Measurements from ENCODE around the gene PANK1.

DNA sequence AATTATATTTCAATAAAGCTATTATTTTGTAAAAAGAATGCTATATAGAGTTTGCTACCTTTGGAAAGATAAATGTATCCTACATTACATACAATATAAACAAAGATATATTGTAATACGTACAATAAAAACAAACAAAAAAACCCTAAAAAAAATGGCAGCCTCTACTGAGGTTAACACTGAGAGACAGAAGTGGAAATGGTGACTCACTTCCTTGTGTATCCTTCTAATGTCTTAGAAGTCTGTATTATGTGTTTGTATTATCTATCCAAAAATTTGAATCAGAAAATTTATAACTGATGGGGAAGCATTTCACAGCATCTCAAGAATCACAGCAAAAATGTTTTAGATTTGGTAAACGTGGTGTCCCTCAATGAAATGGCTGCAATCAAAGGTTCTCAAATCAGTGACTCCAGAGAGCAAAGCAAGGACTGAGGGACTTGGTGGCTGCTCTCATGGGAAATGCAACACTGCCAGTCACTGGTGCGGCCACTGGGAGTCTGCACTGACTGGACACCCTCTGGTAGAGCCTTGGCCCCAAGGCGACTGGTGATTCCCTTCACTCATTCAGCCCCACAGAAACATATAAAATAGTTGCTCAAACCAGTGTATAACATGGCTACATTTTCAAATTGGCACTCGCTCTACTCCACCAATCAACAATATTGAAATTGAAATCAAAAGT is 53.8 kb downstream of the PANK1 start:
- TF ChIP-seq POLR2A (IDR thresholded peaks at IDR 0.05; ENCODE audit: low read depth, low read length) (no peak), SMC3 (IDR thresholded peaks at IDR 0.05; ENCODE audit: low read depth, low read length) (no peak), RFX5 (IDR thresholded peaks at IDR 0.05; ENCODE audit: low read depth, low read length) (no peak), CHD1 (IDR thresholded peaks at IDR 0.05; ENCODE audit: low read depth, low read length) (no peak), CEBPB (IDR thresholded peaks at IDR 0.05; ENCODE audit: low read depth, low read length) (no peak), MXI1 (IDR thresholded peaks at IDR 0.05; ENCODE audit: borderline replicate concordance, low read depth, low read length) (no peak), MAZ (IDR thresholded peaks at IDR 0.05; ENCODE audit: borderline replicate concordance, low read depth, low read length) (no peak), RCOR1 (IDR thresholded peaks at IDR 0.05; ENCODE audit: insufficient replicate concordance, low read length) (no peak), BHLHE40 (IDR thresholded peaks at IDR 0.05; ENCODE audit: low read depth, low read length) (no peak)
- TF ChIP-seq, protein P1, sequence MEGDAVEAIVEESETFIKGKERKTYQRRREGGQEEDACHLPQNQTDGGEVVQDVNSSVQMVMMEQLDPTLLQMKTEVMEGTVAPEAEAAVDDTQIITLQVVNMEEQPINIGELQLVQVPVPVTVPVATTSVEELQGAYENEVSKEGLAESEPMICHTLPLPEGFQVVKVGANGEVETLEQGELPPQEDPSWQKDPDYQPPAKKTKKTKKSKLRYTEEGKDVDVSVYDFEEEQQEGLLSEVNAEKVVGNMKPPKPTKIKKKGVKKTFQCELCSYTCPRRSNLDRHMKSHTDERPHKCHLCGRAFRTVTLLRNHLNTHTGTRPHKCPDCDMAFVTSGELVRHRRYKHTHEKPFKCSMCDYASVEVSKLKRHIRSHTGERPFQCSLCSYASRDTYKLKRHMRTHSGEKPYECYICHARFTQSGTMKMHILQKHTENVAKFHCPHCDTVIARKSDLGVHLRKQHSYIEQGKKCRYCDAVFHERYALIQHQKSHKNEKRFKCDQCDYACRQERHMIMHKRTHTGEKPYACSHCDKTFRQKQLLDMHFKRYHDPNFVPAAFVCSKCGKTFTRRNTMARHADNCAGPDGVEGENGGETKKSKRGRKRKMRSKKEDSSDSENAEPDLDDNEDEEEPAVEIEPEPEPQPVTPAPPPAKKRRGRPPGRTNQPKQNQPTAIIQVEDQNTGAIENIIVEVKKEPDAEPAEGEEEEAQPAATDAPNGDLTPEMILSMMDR (conservative IDR thresholded peaks at IDR 0.05; ENCODE audit: low read depth, low read length): no peak
- TF ChIP-seq, protein P2, sequence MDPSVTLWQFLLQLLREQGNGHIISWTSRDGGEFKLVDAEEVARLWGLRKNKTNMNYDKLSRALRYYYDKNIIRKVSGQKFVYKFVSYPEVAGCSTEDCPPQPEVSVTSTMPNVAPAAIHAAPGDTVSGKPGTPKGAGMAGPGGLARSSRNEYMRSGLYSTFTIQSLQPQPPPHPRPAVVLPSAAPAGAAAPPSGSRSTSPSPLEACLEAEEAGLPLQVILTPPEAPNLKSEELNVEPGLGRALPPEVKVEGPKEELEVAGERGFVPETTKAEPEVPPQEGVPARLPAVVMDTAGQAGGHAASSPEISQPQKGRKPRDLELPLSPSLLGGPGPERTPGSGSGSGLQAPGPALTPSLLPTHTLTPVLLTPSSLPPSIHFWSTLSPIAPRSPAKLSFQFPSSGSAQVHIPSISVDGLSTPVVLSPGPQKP (IDR thresholded peaks at IDR 0.05; ENCODE audit: borderline replicate concordance, low read depth, low read length): no peak
- TF ChIP-seq, protein P3, sequence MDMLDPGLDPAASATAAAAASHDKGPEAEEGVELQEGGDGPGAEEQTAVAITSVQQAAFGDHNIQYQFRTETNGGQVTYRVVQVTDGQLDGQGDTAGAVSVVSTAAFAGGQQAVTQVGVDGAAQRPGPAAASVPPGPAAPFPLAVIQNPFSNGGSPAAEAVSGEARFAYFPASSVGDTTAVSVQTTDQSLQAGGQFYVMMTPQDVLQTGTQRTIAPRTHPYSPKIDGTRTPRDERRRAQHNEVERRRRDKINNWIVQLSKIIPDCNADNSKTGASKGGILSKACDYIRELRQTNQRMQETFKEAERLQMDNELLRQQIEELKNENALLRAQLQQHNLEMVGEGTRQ (IDR thresholded peaks at IDR 0.05; ENCODE audit: low read depth, low read length): no peak

Measured in IMR-90 (cell line).